Measurements from ENCODE around the gene ZNF418. TPM values are rescaled to one million over a fixed set of nuclear protein-coding genes. Genes with fewer than 3 reads are reported as not detected.

Gene ZNF418
- total RNA-seq (8.2 and 8.4 TPM in 2 replicates), polyA plus RNA-seq (2.2 and 3.3 TPM in 2 replicates), polyA minus RNA-seq (ENCODE audit: low replicate concordance) (0.82 TPM in 1 of 2 replicates, not detected in the other)
- 1.2 and 2.0 TPM in 2 replicates for polyA plus RNA-seq (2012)

- no peaks in the 10 kb centered on the region for H3K79me2 ChIP-seq (ENCODE audit: control insufficient read depth, insufficient read depth, low read length)
- no peaks in the 10 kb centered on the region for H3K9me3 ChIP-seq (ENCODE audit: control insufficient read depth, insufficient read depth, low read depth, low read length)
- peak within 1 kb of the TSS; percentile 81 for H3K4me2 ChIP-seq (ENCODE audit: extremely low read depth, insufficient read depth, low read length)
- no peaks in the 10 kb centered on the region for H3K4me1 ChIP-seq (ENCODE audit: control insufficient read depth, extremely low read depth, insufficient read depth, low read length)
- TF ChIP-seq EZH2 (IDR thresholded peaks at IDR 0.05; ENCODE audit: low read length, missing control alignments) (no peak), CTCF (conservative IDR thresholded peaks at IDR 0.05 in 1 of 2, IDR thresholded peaks at IDR 0.05 in 1 of 2; ENCODE audit: low read depth in 1 of 2, low read length in 2 of 2) (no peak)
- H3K9ac ChIP-seq (ENCODE audit: insufficient read depth, low read length) = peak within 1 kb of the TSS; percentile 66
- peak; percentile 88 to 89 for DNase-seq (ENCODE audit: low read depth in 2 of 2)
- H3K27me3 ChIP-seq (ENCODE audit: control insufficient read depth, insufficient read depth, low read length) = no peaks in the 10 kb centered on the region
- no peaks in the 10 kb centered on the region for H4K20me1 ChIP-seq (ENCODE audit: control insufficient read depth, extremely low read depth, insufficient read depth, low read length)
- H3K4me3 ChIP-seq (replicated peaks in 1 of 4; ENCODE audit: control extremely low read depth in 1 of 4, insufficient read depth in 1 of 4, low read depth in 3 of 4, low read length in 4 of 4) = peak within 1 kb of the TSS; percentile 64 to 92 (median 80)
- no peaks in the 10 kb centered on the region for H3K36me3 ChIP-seq (ENCODE audit: control insufficient read depth, insufficient read depth, low read length)
- H2AFZ ChIP-seq (ENCODE audit: low read length) = peak within 1 kb of the TSS; percentile 83
- H3K27ac ChIP-seq (ENCODE audit: insufficient read depth, low read length) = peak within 1 kb of the TSS; percentile 8
Observed at GRCh38 chr19:57934820-57935665, at the start of gene ZNF418. Gene ZNF418, minus strand, starts transcription at chr19:57935402. Its CDS starts 1,580 bp downstream, at chr19:57933822.

GRCh38 chr19:57978586-57979289, 43.5 kb upstream of the ZNF418 start:
- TF ChIP-seq EZH2 (IDR thresholded peaks at IDR 0.05; ENCODE audit: low read length, missing control alignments) = no peak
- no peak for TF ChIP-seq CTCF (conservative IDR thresholded peaks at IDR 0.05 in 1 of 2, IDR thresholded peaks at IDR 0.05 in 1 of 2; ENCODE audit: low read depth in 1 of 2, low read length in 2 of 2)
- H3K9ac ChIP-seq (ENCODE audit: insufficient read depth, low read length) = no peak overlapping the region
- peaks cover 4% of the 10 kb centered on the region for H3K9me3 ChIP-seq (ENCODE audit: control insufficient read depth, insufficient read depth, low read depth, low read length)
- H3K4me2 ChIP-seq (ENCODE audit: extremely low read depth, insufficient read depth, low read length) = no peak overlapping the region
- H3K79me2 ChIP-seq (ENCODE audit: control insufficient read depth, insufficient read depth, low read length) = no peaks in the 10 kb centered on the region
- peak; percentile 12 to 19 for DNase-seq (ENCODE audit: low read depth in 2 of 2)
- no peak overlapping the region for H3K27ac ChIP-seq (ENCODE audit: insufficient read depth, low read length)
- H3K4me3 ChIP-seq (replicated peaks in 1 of 4; ENCODE audit: control extremely low read depth in 1 of 4, insufficient read depth in 1 of 4, low read depth in 3 of 4, low read length in 4 of 4) = no peak overlapping the region
- H4K20me1 ChIP-seq (ENCODE audit: control insufficient read depth, extremely low read depth, insufficient read depth, low read length) = no peaks in the 10 kb centered on the region
- no peaks in the 10 kb centered on the region for H3K27me3 ChIP-seq (ENCODE audit: control insufficient read depth, insufficient read depth, low read length)
- H2AFZ ChIP-seq (ENCODE audit: low read length) = no peak overlapping the region
- H3K36me3 ChIP-seq (ENCODE audit: control insufficient read depth, insufficient read depth, low read length) = peaks cover 2% of the 10 kb centered on the region
- no peaks in the 10 kb centered on the region for H3K4me1 ChIP-seq (ENCODE audit: control insufficient read depth, extremely low read depth, insufficient read depth, low read length)

GRCh38 chr19:57974434-57974833, 39.2 kb upstream of the ZNF418 start, which contains the start of gene C19orf18:
Gene C19orf18, minus strand, starts transcription at chr19:57974534. Its CDS starts 102 bp downstream, at chr19:57974432.
- no peak within 1 kb of the TSS for H3K27ac ChIP-seq (ENCODE audit: insufficient read depth, low read length)
- H2AFZ ChIP-seq (ENCODE audit: low read length) = no peak within 1 kb of the TSS
- no peaks in the 10 kb centered on the region for H3K36me3 ChIP-seq (ENCODE audit: control insufficient read depth, insufficient read depth, low read length)
- no peaks in the 10 kb centered on the region for H3K4me1 ChIP-seq (ENCODE audit: control insufficient read depth, extremely low read depth, insufficient read depth, low read length)
- no peak within 1 kb of the TSS for H3K9ac ChIP-seq (ENCODE audit: insufficient read depth, low read length)
- H3K79me2 ChIP-seq (ENCODE audit: control insufficient read depth, insufficient read depth, low read length) = no peaks in the 10 kb centered on the region
- H3K4me2 ChIP-seq (ENCODE audit: extremely low read depth, insufficient read depth, low read length) = no peak within 1 kb of the TSS
- no peaks in the 10 kb centered on the region for H4K20me1 ChIP-seq (ENCODE audit: control insufficient read depth, extremely low read depth, insufficient read depth, low read length)
- TF ChIP-seq CTCF (conservative IDR thresholded peaks at IDR 0.05 in 1 of 2, IDR thresholded peaks at IDR 0.05 in 1 of 2; ENCODE audit: low read depth in 1 of 2, low read length in 2 of 2) (no peak), EZH2 (IDR thresholded peaks at IDR 0.05; ENCODE audit: low read length, missing control alignments) (no peak)
- DNase-seq (ENCODE audit: low read depth in 2 of 2) = no peak
- no peak within 1 kb of the TSS for H3K4me3 ChIP-seq (replicated peaks in 1 of 4; ENCODE audit: control extremely low read depth in 1 of 4, insufficient read depth in 1 of 4, low read depth in 3 of 4, low read length in 4 of 4)
- H3K9me3 ChIP-seq (ENCODE audit: control insufficient read depth, insufficient read depth, low read depth, low read length) = no peaks in the 10 kb centered on the region
- H3K27me3 ChIP-seq (ENCODE audit: control insufficient read depth, insufficient read depth, low read length) = no peaks in the 10 kb centered on the region
